ENCODE data around the gene UCP2.
"Not testable (repeated sequence)": the region's sequence is repeated elsewhere in the genome, so short reads cannot be mapped to it uniquely, and the experiment has no call there.

UCP2 gene

GRCh38 chr11:73991471-73992006 is 8.9 kb upstream of the UCP2 start:
- DNase-seq (ENCODE audit: low read depth in 2 of 2), result no peak

GRCh38 chr11:73990730-73991129 is 8.1 kb upstream of the UCP2 start:
- no peak for DNase-seq (ENCODE audit: low read depth in 2 of 2)

DNA sequence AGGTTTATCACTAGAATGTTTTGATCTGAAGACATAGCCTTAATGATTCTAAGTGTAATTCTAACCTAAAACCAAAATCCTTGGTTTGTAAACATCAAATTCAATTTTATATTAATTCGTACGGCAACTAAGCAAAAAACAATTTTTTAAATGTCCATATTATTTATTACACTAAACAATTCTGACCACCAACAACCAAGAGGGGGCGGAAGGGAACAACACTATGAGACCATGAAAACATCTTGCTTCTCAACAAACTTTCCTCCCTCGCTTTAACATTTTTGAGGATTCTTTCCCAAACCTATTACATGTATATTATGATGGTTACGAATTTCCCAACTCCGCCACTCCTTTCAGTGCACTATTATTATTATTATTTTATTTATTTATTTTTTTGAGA is 6.5 kb upstream of the UCP2 start:
- no peak for DNase-seq (ENCODE audit: low read depth in 2 of 2)

- DNase-seq (ENCODE audit: low read depth in 2 of 2), result no peak
Measured at GRCh38 chr11:73988227-73988626, 5.6 kb upstream of the UCP2 start.

- not testable (repeated sequence) for DNase-seq (ENCODE audit: low read depth in 2 of 2)
Measured at GRCh38 chr11:73985661-73986060, 3.0 kb upstream of the UCP2 start.

GRCh38 chr11:73983741-73984538 is 1.3 kb upstream of the UCP2 start:
- no peak for DNase-seq (ENCODE audit: low read depth in 2 of 2)

DNA sequence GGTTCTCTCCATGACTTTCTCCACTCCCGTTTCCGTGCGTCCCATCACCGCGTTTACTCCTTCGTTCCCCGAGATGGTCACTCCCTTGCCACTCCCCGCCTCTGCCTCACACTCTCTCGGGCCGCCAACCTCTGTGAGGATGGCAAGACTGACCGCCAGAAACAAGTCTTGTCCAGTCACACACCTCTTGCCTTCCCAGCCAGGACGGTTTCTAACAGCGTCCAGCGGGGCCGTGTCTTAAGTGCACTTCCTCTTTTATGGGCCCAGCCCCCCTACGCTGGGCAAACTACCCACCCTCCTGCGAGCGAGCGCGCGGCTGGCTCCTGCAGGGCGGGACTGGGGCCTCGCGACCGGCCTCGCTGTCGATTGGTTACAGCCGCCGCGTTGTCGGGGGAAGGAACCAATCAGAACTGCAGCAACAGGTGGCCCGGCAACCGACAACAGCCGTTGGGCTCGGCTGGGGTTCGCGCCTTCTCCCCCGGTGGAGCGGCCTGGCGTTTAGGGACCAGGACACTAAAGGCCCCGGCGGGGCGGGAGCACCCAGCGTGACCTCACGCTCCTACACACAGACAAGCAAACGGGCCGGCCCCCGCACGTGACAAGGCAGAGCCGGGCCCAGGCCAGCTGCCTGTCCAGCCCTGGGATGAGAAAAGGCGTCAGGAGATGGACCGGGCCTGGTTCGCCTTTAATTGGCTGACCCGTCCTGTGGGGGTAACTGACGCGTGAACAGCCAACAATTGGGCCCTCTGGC is 522 bp upstream of the UCP2 start:
- DNase-seq (ENCODE audit: low read depth in 2 of 2), result peak; percentile 84 to 86

GRCh38 chr11:73981051-73981805 is 1.4 kb downstream of the UCP2 start:
- DNase-seq (ENCODE audit: low read depth in 2 of 2), result no peak

DNA sequence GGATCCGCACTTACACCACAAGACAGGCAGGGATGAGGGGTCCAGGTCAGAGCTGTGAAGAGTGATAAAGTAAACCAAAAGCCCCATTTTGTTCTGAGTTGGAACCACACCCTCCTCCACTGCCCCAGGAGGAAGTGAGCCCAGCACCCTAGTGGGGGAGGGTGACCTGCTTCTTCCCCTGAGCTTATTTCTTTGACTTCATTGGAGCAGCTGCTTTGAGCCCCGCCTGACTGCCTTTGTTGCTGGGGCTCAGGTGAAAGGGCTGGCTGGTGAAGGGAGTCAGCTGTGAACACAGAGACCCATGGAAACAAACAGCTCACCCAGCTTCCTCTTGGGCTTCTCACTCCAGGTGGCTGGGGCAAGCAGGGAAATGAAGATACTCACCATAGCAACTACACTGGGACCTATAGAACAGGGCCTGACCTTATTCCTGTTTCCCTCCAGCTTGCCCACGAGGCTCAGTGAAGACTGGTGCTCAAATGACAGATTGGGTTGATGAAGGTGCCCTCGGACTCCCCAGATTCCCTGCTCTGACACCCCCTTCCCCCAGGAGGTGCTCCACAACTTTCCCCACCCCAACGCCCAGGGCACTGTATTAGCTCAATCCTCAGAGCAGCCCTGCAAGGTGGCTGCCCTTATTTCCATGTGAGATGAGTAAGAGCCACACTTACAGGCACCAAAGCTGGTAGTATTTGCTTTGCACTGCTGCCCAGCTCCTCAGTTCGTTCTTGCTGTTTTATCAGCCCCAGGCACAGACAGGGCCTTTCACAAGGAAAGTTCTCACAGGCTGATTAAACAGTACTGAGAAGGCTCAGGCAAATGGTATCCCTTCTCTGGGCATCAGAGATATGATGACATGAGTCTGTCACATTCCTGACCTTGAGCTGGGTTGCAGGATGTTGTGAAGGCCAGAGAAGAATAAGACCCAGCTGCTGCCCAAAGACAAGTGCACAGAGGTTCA is 2.4 kb downstream of the UCP2 start:
- peak; percentile 46 to 49 for DNase-seq (ENCODE audit: low read depth in 2 of 2)

DNA sequence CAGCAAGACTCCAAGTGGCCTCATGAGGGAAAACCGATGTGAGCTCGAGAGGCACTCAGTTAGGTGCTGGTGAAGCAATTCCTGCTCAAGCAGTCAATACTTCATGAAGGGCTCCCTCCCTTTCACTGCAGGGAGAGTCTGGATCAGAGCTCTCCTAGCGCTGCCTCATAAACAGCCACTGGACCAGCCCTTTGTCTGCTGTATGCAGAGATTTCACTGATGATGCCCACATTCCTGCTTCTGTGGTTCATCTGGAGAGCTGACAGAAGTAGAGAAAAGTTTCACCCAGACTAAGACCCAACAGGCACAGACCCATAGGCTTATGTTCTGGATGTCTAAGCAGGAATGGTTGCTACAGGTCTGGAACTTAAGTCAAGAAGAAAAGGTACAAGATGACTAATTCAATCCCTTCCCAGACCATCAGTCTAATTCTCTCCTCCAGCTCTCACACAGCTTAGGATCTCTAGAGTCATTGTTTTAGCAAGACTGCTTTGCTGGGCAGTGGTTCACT is 4.0 kb downstream of the UCP2 start:
- no peak for DNase-seq (ENCODE audit: low read depth in 2 of 2)

DNA sequence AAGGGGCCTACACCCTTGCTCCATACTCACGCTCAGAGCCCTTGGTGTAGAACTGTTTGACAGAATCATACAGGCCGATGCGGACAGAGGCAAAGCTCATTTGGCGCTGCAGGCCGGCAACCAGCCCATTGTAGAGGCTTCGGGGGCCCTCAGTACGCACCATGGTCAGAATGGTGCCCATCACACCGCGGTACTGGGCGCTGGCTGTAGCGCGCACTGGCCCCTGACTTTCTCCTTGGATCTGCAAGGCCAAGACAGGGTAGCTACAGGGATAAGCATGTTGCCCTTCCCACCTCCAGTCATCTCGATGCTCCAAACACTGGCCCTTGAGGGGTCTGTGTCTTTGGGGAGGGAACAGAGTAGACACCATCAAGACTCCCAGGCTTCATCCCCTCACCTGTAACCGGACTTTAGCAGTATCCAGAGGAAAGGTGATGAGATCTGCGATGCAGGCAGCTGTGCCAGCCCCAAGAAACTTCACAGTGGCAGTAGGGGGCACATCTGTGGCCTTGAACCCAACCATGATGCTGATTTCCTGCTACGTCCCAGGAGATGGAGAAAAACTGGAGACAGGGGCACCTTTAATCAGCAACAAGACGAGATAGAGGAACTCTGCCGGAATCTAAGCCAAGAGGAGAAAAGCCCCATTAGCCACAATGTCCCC is 4.7 kb downstream of the UCP2 start:
- no peak for DNase-seq (ENCODE audit: low read depth in 2 of 2)

GRCh38 chr11:73976451-73977151 is 6.0 kb downstream of the UCP2 start:
- DNase-seq (ENCODE audit: low read depth in 2 of 2), result no peak

- DNase-seq (ENCODE audit: low read depth in 2 of 2), result no peak
Measured at GRCh38 chr11:73975479-73975757, 7.2 kb downstream of the UCP2 start.

DNA sequence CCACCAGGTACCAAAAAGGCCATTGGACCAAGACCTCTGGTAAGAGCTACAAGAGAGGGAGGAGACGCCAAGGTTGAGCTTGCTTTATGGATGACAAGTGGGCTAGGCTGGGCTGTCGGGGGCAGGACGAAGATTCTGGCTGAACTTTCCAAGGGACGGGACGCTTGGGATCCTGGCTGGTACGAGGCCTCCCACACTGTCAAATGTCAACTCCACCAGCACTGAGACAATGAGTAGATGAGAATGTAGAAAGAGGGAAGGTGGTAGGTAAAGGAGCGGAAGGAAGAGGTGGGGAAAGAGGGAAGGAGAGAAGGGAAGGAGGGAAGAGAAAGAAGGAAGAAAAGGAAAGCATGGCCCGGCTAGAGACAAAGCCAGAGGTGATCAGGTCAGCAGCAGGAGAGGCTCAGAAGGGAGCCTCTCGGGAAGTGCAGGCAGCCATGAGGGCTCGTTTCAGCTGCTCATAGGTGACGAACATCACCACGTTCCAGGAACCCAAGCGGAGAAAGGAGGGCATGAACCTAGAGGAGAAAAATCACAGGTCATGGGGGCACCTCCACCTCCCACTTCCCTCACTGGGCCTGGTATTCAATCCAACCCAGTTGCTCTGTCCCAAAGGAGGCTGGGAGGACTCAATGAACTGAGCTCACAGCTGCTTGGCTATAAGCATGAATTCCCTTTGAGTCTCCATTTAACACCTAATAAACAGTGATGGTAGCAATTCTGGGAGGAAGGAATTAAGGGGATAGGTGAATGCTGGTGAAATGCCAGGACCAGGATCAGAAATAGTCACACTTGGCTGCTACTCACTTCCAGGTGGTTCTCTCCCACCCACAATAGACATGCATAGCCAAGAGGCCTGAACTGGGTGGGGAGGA is 7.8 kb downstream of the UCP2 start:
- DNase-seq (ENCODE audit: low read depth in 2 of 2), result no peak

GRCh38 chr11:73972620-73973449 is 9.8 kb downstream of the UCP2 start:
- no peak for DNase-seq (ENCODE audit: low read depth in 2 of 2)

DNA sequence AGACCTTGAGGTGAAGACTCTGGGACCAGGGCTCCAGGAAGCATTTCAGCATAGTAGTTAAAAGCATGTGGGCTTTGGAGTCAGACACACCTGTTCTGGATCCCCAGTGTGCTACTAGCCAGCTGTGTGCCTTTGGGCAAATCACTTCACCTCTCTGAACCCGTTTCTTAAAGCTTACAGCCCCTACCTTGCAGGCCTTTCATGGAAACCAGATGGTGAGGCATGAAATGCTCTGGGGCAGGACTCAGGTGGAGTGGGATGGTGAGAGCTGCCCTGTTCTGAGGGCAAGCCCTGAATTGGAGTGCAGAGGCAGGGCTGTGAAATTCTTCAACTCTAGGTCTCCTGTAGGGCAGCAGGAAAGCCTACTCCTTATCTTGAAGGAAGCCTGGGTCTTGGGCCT is 10.5 kb downstream of the UCP2 start:
- no peak for DNase-seq (ENCODE audit: low read depth in 2 of 2)

- DNase-seq (ENCODE audit: low read depth in 2 of 2), result no peak
Measured at GRCh38 chr11:73971175-73971719, 11.4 kb downstream of the UCP2 start.
